Esophagus squamous epithelium (tissue), 4 donors: ENCODE results near the gene SHC4.

Experiments
- CTCF ChIP-seq, 6 experiments: fragments of 450-650 bp in 4 of 6; fragments of 200-600 bp in 2 of 6; sonication (generic) in 2 of 6; IDR thresholded peaks; one replicate each; pipeline ENCODE4 v1.5.1; 2016 to 2019; ENCODE audit warnings: antibody characterized with exemption in 6 of 6, mild to moderate bottlenecking in 4 of 6, moderate library complexity in 4 of 6
- POLR2A ChIP-seq, 4 donors: fragments of 450-650 bp; IDR thresholded peaks; one replicate each; pipeline ENCODE4 v1.6.1; 2017; ENCODE audit warnings: antibody characterized with exemption in 4 of 4, mild to moderate bottlenecking in 4 of 4, moderate library complexity in 3 of 4

GRCh38 chr15:48823237-48823636, 140.5 kb downstream of the SHC4 start:
- TF ChIP-seq POLR2A (IDR thresholded peaks at IDR 0.05) (no peak), CTCF (IDR thresholded peaks at IDR 0.05) (no peak)
